ENCODE data around the gene MAST4.
"Not testable (repeated sequence)": the region's sequence is repeated elsewhere in the genome, so short reads cannot be mapped to it uniquely, and the experiment has no call there.

MAST4 gene

DNA sequence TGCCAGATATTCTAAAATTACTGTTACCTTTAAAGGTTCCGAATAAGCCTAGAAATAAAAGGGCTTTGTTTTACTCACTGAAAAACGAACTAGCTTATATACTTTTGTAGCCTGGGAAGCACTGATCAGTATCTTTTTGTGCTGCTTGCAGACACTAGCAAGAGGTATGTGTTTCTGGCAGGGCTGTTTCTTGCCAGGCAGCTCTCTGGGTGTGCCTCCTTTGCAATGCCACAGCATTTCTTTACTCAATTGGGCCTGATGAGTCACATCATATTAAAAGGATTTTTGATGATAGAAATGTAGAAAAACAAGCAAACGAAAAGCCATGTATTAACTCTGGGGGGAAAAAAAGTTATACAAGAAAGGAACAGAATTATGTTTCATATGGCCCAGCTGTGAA lies 564.8 kb downstream of the MAST4 start:
- no peak for DNase-seq (ENCODE audit: low read depth in 3 of 3)

DNA sequence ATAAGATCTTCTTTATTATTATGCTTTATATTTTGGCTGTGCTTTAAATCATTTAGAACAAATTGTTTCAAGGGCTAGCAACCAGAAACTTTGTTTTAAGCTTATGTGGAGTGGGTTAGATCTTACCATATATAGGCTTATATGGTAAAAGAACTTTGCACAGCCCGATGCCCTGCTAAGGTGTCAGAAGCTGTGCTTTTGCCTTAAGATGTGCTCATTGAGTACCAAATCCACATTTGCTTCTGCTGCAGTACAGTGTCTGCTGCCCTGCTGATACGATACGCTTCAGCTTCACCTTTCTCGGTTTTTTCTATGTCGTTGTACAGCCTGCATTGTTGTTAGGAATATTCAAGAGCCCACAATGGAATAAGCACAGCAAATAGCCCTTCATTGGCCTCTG lies 565.6 kb downstream of the MAST4 start:
- no peak for DNase-seq (ENCODE audit: low read depth in 3 of 3)

DNA sequence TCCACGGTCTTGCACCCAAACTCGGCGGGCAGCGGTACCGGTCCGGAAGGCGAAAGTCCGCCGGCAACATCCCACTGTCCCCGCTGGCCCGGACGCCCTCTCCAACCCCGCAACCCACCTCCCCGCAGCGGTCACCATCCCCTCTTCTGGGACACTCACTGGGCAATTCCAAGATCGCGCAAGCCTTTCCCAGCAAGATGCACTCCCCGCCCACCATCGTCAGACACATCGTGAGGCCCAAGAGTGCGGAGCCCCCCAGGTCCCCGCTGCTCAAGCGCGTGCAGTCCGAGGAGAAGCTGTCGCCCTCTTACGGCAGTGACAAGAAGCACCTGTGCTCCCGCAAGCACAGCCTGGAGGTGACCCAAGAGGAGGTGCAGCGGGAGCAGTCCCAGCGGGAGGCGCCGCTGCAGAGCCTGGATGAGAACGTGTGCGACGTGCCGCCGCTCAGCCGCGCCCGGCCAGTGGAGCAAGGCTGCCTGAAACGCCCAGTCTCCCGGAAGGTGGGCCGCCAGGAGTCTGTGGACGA lies 567.1 kb downstream of the MAST4 start:
- no peak for DNase-seq (ENCODE audit: low read depth in 3 of 3)

DNA sequence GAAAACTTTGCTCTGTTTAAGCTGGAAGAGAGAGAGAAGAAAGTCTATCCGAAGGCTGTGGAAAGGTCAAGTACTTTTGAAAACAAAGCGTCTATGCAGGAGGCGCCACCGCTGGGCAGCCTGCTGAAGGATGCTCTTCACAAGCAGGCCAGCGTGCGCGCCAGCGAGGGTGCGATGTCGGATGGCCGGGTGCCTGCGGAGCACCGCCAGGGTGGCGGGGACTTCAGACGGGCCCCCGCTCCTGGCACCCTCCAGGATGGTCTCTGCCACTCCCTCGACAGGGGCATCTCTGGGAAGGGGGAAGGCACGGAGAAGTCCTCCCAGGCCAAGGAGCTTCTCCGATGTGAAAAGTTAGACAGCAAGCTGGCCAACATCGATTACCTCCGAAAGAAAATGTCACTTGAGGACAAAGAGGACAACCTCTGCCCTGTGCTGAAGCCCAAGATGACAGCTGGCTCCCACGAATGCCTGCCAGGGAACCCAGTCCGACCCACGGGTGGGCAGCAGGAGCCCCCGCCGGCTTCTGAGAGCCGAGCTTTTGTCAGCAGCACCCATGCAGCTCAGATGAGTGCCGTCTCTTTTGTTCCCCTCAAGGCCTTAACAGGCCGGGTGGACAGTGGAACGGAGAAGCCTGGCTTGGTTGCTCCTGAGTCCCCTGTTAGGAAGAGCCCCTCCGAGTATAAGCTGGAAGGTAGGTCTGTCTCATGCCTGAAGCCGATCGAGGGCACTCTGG lies 567.8 kb downstream of the MAST4 start:
- DNase-seq (ENCODE audit: low read depth in 3 of 3), result no peak

DNA sequence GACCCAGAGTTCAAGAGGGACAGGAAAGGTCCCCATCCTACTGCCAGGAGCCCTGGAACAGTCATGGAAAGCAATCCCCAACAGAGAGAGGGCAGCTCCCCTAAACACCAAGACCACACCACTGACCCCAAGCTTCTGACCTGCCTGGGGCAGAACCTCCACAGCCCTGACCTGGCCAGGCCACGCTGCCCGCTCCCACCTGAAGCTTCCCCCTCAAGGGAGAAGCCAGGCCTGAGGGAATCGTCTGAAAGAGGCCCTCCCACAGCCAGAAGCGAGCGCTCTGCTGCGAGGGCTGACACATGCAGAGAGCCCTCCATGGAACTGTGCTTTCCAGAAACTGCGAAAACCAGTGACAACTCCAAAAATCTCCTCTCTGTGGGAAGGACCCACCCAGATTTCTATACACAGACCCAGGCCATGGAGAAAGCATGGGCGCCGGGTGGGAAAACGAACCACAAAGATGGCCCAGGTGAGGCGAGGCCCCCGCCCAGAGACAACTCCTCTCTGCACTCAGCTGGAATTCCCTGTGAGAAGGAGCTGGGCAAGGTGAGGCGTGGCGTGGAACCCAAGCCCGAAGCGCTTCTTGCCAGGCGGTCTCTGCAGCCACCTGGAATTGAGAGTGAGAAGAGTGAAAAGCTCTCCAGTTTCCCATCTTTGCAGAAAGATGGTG lies 568.8 kb downstream of the MAST4 start:
- no peak for DNase-seq (ENCODE audit: low read depth in 3 of 3)

DNA sequence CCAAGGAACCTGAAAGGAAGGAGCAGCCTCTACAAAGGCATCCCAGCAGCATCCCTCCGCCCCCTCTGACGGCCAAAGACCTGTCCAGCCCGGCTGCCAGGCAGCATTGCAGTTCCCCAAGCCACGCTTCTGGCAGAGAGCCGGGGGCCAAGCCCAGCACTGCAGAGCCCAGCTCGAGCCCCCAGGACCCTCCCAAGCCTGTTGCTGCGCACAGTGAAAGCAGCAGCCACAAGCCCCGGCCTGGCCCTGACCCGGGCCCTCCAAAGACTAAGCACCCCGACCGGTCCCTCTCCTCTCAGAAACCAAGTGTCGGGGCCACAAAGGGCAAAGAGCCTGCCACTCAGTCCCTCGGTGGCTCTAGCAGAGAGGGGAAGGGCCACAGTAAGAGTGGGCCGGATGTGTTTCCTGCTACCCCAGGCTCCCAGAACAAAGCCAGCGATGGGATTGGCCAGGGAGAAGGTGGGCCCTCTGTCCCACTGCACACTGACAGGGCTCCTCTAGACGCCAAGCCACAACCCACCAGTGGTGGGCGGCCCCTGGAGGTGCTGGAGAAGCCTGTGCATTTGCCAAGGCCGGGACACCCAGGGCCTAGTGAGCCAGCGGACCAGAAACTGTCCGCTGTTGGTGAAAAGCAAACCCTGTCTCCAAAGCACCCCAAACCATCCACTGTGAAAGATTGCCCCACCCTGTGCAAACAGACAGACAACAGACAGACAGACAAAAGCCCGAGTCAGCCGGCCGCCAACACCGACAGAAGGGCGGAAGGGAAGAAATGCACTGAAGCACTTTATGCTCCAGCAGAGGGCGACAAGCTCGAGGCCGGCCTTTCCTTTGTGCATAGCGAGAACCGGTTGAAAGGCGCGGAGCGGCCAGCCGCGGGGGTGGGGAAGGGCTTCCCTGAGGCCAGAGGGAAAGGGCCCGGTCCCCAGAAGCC lies 569.6 kb downstream of the MAST4 start:
- peak; percentile 58 to 75 (median 64) for DNase-seq (ENCODE audit: low read depth in 3 of 3)

DNA sequence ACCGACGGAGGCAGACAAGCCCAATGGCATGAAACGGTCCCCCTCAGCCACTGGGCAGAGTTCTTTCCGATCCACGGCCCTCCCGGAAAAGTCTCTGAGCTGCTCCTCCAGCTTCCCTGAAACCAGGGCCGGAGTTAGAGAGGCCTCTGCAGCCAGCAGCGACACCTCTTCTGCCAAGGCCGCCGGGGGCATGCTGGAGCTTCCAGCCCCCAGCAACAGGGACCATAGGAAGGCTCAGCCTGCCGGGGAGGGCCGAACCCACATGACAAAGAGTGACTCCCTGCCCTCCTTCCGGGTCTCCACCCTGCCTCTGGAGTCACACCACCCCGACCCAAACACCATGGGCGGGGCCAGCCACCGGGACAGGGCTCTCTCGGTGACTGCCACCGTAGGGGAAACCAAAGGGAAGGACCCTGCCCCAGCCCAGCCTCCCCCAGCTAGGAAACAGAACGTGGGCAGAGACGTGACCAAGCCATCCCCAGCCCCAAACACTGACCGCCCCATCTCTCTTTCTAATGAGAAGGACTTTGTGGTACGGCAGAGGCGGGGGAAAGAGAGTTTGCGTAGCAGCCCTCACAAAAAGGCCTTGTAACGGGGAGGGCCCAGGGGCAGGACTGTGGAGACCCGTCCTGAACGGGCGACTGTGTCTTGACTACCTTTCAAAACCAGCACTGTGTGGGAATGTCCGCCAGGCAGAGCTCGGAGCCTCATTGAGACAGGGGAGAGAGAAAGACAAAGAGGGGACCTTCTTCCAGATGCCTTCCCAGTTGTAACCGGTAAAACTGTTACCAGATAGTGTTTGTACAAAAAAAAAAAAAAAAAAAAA lies 570.5 kb downstream of the MAST4 start:
- peak; percentile 39 to 73 (median 49) for DNase-seq (ENCODE audit: low read depth in 3 of 3)

DNA sequence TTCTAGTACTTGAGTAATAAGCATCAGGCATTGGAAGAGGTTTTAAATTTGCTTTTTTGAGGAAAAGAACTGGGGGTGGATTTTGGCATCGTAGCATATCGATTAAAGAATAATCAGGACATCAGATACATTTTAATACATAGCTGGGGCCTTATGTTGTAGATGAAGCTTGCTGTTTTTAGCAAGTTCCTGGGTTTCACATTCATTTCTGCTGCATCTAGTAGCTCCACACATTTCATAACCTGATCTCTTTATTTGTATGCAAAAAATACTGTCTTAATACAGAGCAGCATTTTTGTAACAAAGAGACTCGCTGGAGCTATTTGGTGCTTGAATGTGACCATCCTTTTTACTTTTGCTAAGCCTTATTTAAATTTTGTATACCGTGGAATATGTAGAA lies 571.9 kb downstream of the MAST4 start:
- DNase-seq (ENCODE audit: low read depth in 3 of 3), result no peak

DNA sequence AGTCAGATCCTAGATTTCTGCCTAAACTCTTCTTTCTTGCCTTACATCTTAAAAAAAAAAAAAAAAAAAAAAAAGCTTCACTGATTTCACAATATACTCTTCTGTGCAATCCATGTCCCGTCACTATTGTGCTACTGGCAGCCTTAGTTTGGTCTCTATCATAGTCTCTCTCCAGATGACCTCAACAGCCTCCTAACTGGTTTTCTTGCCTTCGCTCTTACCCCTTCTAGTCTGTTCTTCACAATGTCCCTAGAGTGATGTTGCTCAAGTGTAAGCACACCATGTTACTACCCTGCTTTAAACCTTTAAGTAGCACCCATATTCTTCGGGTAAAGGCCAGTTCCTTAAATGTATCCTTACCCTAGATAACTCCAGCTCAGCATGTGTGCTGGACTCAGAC lies 574.6 kb downstream of the MAST4 start:
- DNase-seq (ENCODE audit: low read depth in 3 of 3), result no peak

DNA sequence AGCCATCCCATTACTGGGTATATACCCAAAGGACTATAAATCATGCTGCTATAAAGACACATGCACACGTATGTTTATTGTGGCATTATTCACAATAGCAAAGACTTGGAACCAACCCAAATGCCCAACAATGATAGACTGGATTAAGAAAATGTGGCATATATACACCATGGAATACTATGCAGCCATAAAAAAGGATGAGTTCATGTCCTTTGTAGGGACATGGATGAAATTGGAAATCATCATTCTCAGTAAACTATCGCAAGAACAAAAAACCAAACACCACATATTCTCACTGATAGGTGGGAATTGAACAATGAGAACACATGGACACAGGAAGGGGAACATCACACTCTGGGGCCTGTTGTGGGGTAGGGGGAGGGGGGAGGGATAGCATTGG lies 577.2 kb downstream of the MAST4 start:
- DNase-seq (ENCODE audit: low read depth in 3 of 3), result not testable (repeated sequence)

DNA sequence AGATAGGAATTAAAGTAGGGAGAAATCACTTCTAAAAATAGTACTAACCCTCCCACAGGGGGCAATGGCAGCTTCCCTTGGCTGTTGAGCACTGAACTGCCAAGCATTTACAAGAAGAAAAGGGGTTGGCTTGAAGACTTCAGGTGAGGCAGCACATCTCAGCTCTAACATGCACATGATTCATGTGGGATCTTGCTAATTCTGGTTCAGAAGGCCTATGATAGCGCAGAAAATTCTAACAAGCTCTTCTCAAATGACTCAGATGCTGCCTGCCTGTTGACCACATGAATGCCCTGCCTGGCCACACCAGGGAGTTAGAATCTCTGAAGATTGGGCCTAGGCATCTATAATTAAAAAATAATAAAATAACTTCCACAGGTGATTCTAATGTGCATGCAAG lies 577.8 kb downstream of the MAST4 start:
- no peak for DNase-seq (ENCODE audit: low read depth in 3 of 3)

DNA sequence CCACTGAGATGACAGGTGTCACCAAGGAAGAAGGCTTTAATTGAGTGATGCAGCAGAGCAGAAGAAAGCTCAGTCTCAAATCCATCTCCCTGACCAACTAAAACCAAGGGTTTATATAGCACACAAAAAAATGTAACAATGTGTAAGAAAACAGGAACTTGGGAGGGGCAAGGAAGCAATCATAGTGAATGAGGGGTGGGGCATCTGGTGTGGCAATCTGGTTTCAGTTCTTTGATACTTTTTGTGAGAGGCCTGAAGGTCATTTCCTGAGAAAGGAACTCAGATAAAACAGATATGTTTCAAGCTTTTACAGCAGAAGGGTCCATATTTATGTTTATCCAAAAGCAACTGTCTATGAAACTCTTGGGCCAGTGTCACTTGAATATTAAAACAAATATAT lies 580.7 kb downstream of the MAST4 start:
- no peak for DNase-seq (ENCODE audit: low read depth in 3 of 3)

DNA sequence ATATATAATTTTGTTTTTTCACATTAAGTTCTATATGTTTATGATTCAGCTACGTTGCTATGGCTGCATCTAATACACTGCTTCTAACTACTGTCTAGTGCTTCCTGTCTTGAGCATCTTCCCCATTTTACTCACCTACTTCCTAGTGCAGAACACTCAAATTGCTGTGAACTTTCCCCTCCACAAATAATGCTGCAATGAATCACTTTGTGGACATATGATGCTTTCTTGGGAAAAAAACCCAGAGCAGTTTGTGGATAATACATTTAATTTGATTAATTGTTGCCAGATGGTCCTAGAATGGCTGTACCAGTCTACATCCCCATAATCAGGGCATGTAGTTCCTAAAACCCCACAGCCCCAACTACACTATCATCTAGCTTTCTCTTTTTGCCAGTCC lies 581.9 kb downstream of the MAST4 start:
- DNase-seq (ENCODE audit: low read depth in 3 of 3), result no peak

DNA sequence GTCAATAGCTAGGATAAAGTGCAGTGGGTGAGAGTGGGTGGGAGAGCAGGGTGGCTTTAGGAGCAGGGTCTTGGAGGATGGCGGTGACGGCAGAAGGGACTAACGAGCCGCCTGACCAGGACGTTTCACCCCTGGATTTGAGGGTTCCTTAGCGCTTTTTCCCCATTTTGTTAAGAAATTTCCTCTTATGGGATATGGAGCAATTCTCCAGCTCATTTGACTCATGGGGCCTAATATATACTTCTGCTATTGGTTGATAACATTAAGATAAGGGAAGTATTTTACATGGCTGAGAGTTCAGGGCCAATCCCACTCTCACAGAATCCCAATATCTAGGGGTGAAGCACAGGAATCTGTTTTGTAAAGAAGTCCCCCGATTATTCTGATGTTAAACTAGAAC lies 582.8 kb downstream of the MAST4 start:
- no peak for DNase-seq (ENCODE audit: low read depth in 3 of 3)

DNA sequence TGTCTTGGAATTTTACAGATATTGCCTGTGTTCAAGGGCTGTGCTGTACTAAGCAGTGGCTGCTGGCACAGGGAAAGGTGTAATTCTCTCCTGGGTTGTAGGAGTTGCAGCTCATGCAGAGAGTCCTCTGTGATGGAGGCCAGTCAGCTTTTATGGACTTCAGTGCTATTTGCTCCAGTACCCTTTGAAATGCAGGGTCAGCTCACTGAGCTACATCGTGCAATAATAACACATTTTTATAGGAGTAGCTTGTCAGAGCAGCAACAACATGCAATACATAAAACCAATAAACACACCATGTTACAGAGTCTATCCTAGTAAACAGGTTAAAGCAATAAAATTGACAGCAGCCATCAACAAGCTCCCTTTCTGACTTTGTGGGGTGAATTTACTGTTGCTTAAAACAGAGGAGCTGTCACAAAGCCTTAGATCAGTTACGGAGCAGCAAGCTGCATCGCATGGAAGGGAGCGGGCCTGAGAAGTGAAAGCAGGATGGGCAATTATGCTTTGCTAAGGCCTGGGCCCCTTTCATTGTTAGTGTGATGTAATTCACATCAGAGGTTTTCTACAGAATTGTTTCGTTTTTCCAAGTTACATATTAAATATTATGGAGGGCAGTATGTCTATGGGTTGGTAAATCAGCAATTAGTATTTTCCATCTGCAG lies 583.6 kb downstream of the MAST4 start:
- DNase-seq (ENCODE audit: low read depth in 3 of 3), result no peak

DNA sequence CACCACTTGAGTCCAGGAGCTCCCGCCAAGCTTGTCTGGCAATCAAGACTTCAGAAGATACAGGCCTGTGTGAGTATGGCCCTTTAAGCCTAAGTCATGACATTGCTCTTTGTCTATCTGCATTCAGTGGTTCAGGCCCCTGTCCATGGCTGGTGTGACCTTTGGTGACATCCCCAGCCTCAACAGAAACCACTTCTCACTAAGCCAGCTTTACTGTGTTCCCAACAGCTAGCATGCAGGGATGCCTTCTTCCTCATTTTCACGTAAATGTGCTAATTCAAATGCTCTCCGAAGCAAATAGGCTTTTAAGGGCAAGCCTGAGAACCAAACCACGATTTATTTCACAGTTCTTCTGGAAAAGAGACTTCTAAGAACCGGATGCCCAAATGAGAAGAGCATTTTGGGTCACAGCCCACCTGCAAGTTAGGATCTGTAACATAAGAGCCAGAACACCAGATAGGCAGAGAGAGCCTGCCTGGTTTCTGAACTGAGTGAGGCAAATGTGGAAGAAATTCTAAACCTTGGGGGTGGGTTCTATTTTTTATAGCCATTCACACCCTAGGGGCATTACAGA lies 585.5 kb downstream of the MAST4 start:
- DNase-seq (ENCODE audit: low read depth in 3 of 3), result no peak

DNA sequence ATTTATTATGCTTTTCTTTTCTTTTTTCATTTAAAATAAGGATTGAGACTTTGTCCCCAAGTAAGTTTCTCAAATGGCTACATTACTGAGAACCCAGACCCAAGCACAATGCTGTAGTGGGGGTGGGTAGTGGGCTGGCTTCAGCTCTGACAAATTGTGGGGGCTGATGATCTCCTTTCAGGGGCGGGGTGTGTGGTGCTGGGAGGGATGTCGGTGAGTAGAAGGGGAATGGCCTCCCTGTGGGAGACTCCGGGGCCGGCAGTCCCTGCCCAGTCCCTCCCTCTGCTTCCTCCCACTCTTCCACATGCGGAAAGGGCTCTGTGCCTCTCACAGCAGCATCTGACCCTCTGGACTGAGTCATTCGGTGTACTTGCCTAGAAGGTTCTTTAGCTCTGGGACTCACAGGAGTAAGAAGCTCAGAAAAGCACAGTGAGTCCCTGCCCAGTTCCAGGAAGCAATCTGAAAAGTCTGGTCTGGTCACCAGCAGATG lies 586.2 kb downstream of the MAST4 start:
- no peak for DNase-seq (ENCODE audit: low read depth in 3 of 3)

DNA sequence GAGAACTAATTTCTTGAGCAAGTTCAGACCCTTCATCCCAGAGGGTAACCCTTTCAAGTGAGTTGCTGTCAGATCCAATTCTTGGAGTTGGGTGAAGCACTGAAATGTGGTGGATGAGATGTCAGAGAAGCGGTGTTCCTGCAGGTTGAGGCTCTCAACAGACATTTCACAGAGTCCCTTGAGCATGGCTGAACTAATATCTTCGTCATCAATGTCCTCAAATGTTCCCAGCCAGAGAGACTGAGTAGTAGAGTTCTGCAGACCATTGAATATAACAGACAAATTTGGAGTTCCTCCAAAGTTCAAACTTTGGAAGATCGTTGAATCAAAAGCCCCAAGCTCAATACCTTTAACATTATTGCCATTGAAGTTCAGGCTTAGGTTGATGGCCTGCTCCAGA lies 587.7 kb downstream of the MAST4 start:
- no peak for DNase-seq (ENCODE audit: low read depth in 3 of 3)

DNA sequence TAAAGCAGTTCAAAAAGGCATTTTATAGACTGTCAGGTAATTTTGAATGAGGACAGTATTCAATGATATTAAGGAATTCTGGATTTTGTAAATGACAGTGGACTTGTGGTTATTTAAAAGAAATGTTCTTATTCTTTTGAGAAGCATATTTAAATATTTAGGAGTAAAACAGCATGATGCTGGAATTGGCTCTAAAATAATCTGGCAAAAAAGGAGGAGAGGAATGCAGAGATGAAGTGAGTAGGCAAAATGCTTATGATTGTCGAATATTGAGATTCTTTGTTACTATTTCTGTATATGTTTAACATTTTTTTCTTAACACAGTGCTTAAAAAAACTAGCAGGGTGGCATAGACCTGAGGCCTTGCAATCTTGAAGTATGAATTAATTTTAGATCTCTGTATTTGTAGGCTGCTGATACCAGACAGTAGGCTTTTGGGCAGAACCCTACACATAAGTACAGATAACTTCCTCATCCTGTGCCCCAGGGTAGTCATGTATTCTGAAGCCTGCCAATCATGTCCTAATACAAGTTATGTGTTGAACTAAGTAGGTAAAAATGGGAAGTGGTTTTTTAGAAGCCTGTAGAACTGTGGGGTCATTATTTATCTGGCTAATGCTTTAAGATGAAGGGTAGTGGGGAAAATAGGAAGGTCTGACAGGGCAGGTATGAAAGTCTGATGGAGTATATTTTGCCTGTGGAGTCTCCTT lies 591.0 kb downstream of the MAST4 start:
- DNase-seq (ENCODE audit: low read depth in 3 of 3), result no peak
